ENCODE results near the gene LRRC10B. TPM values are rescaled to one million over a fixed set of nuclear protein-coding genes. Genes with fewer than 3 reads are reported as not detected.

LRRC10B gene

DNA sequence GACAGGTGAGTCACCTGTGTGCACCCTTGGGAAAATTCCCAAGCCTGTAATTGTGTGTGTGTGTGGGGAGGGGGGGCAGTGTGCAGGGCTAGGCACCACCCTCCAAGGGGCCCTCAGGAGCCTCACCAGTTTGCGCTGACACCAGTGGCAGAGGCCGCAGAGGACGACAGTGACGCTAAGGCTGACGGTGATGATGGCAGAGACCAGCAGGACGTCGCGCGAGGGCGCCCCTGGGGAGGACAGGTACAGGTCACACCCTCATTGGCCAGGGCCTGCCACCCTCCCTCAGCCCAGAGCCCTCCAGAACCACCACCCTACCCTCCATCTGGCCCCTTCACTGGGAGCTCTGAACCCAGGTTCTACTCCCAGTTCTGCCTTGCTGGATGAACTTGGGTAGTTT is 47.4 kb downstream of the LRRC10B start:
- H3K36me3 ChIP-seq (replicated peaks in 1 of 2; ENCODE audit: control insufficient read depth in 2 of 2, insufficient read depth in 2 of 2, low read length in 2 of 2), result no peaks in the 10 kb centered on the region
- peaks cover 6 to 18% of the 10 kb centered on the region in 2 donors for H3K4me1 ChIP-seq (ENCODE audit: control insufficient read depth in 2 of 2, insufficient read depth in 1 of 2, low read depth in 1 of 2, low read length in 2 of 2)
- H4K8ac ChIP-seq (ENCODE audit: low read depth, low read length), result no peak overlapping the region
- peaks cover 0 to 75% (median 19%) of the 10 kb centered on the region in 3 experiments for H3K27me3 ChIP-seq (ENCODE audit: control insufficient read depth in 3 of 3, insufficient read depth in 3 of 3, low read depth in 1 of 3, low read length in 3 of 3)
- H3K27ac ChIP-seq (replicated peaks; ENCODE audit: low read length), result no peak overlapping the region
- no CpG with 5 or more reads among the region's 10 CpGs for WGBS, 2 donors (ENCODE audit: extremely low coverage in 2 of 2, insufficient read length in 2 of 2, insufficient replicate concordance in 1 of 2)
- H3K9me3 ChIP-seq (replicated peaks in 1 of 2; ENCODE audit: control insufficient read depth in 2 of 2, insufficient read depth in 1 of 2, low read depth in 1 of 2, low read length in 2 of 2), result no peaks in the 10 kb centered on the region
- H3K4me3 ChIP-seq (ENCODE audit: low read length in 2 of 2), result peak overlapping the region in 1 of 2 donors; percentile 68
- H3K4me2 ChIP-seq (ENCODE audit: insufficient read depth, low read length, poor library complexity, severe bottlenecking), result peak overlapping the region; percentile 75
- H3K18ac ChIP-seq (ENCODE audit: low read length), result peak overlapping the region; percentile 93
- peak overlapping the region; percentile 61 for H3K14ac ChIP-seq (ENCODE audit: low read length)
- DNase-seq (ENCODE audit: low spot score), result no peak
- H2BK12ac ChIP-seq (ENCODE audit: low read length), result no peak overlapping the region
- H2AFZ ChIP-seq (ENCODE audit: low read length), result no peak overlapping the region
- H3K4ac ChIP-seq (ENCODE audit: low read length), result no peak overlapping the region
- H4K91ac ChIP-seq (ENCODE audit: low read depth, low read length, poor library complexity), result no peak overlapping the region
- peak overlapping the region; percentile 44 for H3K23ac ChIP-seq (ENCODE audit: low read depth, low read length, poor library complexity)
- H2BK15ac ChIP-seq (ENCODE audit: low read length), result peak overlapping the region; percentile 90
- peak overlapping the region; percentile 68 for H3K9ac ChIP-seq (ENCODE audit: low read depth, low read length, poor library complexity)
- H2AK5ac ChIP-seq (ENCODE audit: low read depth, low read length), result peak overlapping the region; percentile 92
- H2BK120ac ChIP-seq (ENCODE audit: low read depth, low read length), result no peak overlapping the region
- H2BK5ac ChIP-seq (ENCODE audit: low read length), result peak overlapping the region; percentile 72
- no peaks in the 10 kb centered on the region for H3K79me1 ChIP-seq (ENCODE audit: low read depth, low read length)

DNA sequence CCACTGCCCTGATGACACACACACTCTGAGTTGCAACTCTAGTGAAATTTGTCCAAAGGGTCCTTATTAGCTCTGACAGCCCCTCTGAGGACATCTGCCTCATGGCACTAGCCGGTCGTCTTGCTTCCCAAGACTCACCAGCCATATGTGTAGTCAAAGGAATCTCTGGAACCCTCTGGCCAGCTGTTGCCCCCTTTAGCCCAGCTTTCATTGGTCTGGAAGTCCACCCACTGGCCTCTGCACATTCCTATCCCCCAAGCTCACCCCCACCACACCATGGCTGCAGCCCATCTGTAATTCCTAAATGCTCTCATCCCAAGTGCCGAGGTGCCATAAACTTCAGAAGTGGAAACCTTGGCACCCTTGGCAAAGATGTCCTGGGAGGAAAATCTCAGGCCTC is 48.1 kb downstream of the LRRC10B start:
- Histone ChIP-seq H3K4ac (ENCODE audit: low read length) (no peak overlapping the region), H3K27ac (replicated peaks; ENCODE audit: low read length) (no peak overlapping the region), H3K18ac (ENCODE audit: low read length) (no peak overlapping the region), H3K4me2 (ENCODE audit: insufficient read depth, low read length, poor library complexity, severe bottlenecking) (no peak overlapping the region), H2BK15ac (ENCODE audit: low read length) (no peak overlapping the region), H3K4me1 (ENCODE audit: control insufficient read depth in 2 of 2, insufficient read depth in 1 of 2, low read depth in 1 of 2, low read length in 2 of 2) (peaks cover 6 to 18% of the 10 kb centered on the region in 2 donors), H4K91ac (ENCODE audit: low read depth, low read length, poor library complexity) (no peak overlapping the region), H2BK5ac (ENCODE audit: low read length) (no peak overlapping the region), H2BK120ac (ENCODE audit: low read depth, low read length) (no peak overlapping the region), H3K9ac (ENCODE audit: low read depth, low read length, poor library complexity) (no peak overlapping the region), H2AFZ (ENCODE audit: low read length) (no peak overlapping the region), H3K14ac (ENCODE audit: low read length) (no peak overlapping the region), H4K8ac (ENCODE audit: low read depth, low read length) (no peak overlapping the region), H3K23ac (ENCODE audit: low read depth, low read length, poor library complexity) (no peak overlapping the region), H2AK5ac (ENCODE audit: low read depth, low read length) (peak overlapping the region; percentile 2), H3K79me1 (ENCODE audit: low read depth, low read length) (no peaks in the 10 kb centered on the region), H3K36me3 (replicated peaks in 1 of 2; ENCODE audit: control insufficient read depth in 2 of 2, insufficient read depth in 2 of 2, low read length in 2 of 2) (no peaks in the 10 kb centered on the region), H2BK12ac (ENCODE audit: low read length) (no peak overlapping the region), H3K9me3 (replicated peaks in 1 of 2; ENCODE audit: control insufficient read depth in 2 of 2, insufficient read depth in 1 of 2, low read depth in 1 of 2, low read length in 2 of 2) (no peaks in the 10 kb centered on the region), H3K4me3 (ENCODE audit: low read length in 2 of 2) (no peak overlapping the region), H3K27me3 (ENCODE audit: control insufficient read depth in 3 of 3, insufficient read depth in 3 of 3, low read depth in 1 of 3, low read length in 3 of 3) (peaks cover 0 to 75% (median 19%) of the 10 kb centered on the region in 3 experiments)
- WGBS, 2 donors (ENCODE audit: extremely low coverage in 2 of 2, insufficient read length in 2 of 2, insufficient replicate concordance in 1 of 2), result no CpG with 5 or more reads among the region's 3 CpGs
- DNase-seq (ENCODE audit: low spot score), result no peak

Small RNA genes lying within 50 kb of the gene (small RNA-seq; reads per million reads assigned to genes)
- not detected for gene MIR4488 (ENCODE audit: insufficient read depth)

Data from neuronal stem cell (in vitro differentiated cells).